NT2/D1 (cell line): ENCODE measurements around the gene FARP1.

Experiments used
- YY1 ChIP-seq: IDR thresholded peaks from 2 replicates; pipeline ENCODE4 v1.6.1; 2011; ENCODE audit not compliant: insufficient read length, insufficient read depth
- ZNF274 ChIP-seq: IDR thresholded peaks from 2 replicates; pipeline ENCODE4 v1.6.1; 2011; ENCODE audit warnings: mild to moderate bottlenecking, low read depth, low read length

DNA sequence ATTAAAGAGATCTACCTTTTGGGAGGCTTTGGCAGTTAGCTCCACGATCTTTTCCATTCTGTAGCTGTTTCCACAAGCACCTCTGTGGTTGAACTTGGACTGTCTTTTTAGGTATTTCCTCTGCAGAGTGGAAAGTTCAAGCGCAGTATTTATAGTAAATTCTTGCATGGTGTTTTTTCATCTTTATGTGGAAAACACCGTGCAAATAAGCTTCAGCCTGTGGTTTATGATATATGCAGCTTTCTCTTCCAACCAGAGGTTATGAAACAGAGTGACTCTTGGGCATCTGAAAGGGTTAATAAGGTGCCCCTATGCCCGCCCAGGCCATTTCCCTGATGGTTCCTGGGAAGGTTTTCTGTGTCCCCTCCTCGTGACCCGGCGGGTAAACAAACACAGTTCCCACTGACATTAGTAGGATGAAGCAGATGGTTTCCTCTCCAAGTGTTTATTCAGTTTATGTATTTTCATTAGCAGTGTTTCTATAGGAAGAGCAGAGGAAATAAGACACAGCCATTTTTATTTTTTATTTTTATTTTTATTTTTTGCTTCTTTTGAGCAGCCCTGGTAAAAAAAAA, 73.9 kb downstream of the FARP1 start:
- TF ChIP-seq YY1 (no peak), ZNF274 (no peak)
